ENCODE data around the gene AIFM3.

GRCh38 chr22:20931126-20931654 is 35.9 kb upstream of the AIFM3 start:
- TF ChIP-seq, protein P1, sequence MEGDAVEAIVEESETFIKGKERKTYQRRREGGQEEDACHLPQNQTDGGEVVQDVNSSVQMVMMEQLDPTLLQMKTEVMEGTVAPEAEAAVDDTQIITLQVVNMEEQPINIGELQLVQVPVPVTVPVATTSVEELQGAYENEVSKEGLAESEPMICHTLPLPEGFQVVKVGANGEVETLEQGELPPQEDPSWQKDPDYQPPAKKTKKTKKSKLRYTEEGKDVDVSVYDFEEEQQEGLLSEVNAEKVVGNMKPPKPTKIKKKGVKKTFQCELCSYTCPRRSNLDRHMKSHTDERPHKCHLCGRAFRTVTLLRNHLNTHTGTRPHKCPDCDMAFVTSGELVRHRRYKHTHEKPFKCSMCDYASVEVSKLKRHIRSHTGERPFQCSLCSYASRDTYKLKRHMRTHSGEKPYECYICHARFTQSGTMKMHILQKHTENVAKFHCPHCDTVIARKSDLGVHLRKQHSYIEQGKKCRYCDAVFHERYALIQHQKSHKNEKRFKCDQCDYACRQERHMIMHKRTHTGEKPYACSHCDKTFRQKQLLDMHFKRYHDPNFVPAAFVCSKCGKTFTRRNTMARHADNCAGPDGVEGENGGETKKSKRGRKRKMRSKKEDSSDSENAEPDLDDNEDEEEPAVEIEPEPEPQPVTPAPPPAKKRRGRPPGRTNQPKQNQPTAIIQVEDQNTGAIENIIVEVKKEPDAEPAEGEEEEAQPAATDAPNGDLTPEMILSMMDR (IDR thresholded peaks at IDR 0.05; ENCODE audit: extremely low read depth in 1 of 2, insufficient read depth in 1 of 2, low read depth in 1 of 2, low read length in 2 of 2) = no peak
- TF ChIP-seq, protein P2, sequence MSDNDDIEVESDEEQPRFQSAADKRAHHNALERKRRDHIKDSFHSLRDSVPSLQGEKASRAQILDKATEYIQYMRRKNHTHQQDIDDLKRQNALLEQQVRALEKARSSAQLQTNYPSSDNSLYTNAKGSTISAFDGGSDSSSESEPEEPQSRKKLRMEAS (IDR thresholded peaks at IDR 0.05; ENCODE audit: insufficient read depth, insufficient read length) = no peak

Data from endothelial cell of umbilical vein (primary cell).